ENCODE data around the gene OSBPL6.
"Not testable (repeated sequence)": the region's sequence is repeated elsewhere in the genome, so short reads cannot be mapped to it uniquely, and the experiment has no call there.

OSBPL6 gene

GRCh38 chr2:178403671-178404306 lies 209.5 kb downstream of the OSBPL6 start:
- peak; percentile 20 for DNase-seq (ENCODE audit: low read depth)

GRCh38 chr2:178404368-178404767 lies 210.1 kb downstream of the OSBPL6 start:
- DNase-seq (ENCODE audit: low read depth): peak; percentile 93

- DNase-seq (ENCODE audit: low read depth): no peak
These were observed 214.9 kb downstream of the OSBPL6 start for GRCh38 chr2:178409261-178409660.

- DNase-seq (ENCODE audit: low read depth): no peak
These were observed 217.7 kb downstream of the OSBPL6 start for GRCh38 chr2:178412047-178412446.

- DNase-seq (ENCODE audit: low read depth): not testable (repeated sequence)
These were observed 218.1 kb downstream of the OSBPL6 start for GRCh38 chr2:178412453-178412852.

GRCh38 chr2:178413472-178414265 lies 219.4 kb downstream of the OSBPL6 start:
- DNase-seq (ENCODE audit: low read depth): peak; percentile 86

GRCh38 chr2:178414266-178415247 lies 220.2 kb downstream of the OSBPL6 start:
- DNase-seq (ENCODE audit: low read depth): peak; percentile 97

- DNase-seq (ENCODE audit: low read depth): no peak
These were observed 221.7 kb downstream of the OSBPL6 start for GRCh38 chr2:178415979-178416378.

- no peak for DNase-seq (ENCODE audit: low read depth)
These were observed 223.6 kb downstream of the OSBPL6 start for GRCh38 chr2:178417916-178418315.

- peak; percentile 45 for DNase-seq (ENCODE audit: low read depth)
These were observed 224.1 kb downstream of the OSBPL6 start for GRCh38 chr2:178418426-178418825.

- peak; percentile 45 for DNase-seq (ENCODE audit: low read depth)
These were observed 224.8 kb downstream of the OSBPL6 start for GRCh38 chr2:178419123-178419522.

- DNase-seq (ENCODE audit: low read depth): no peak
These were observed 226.2 kb downstream of the OSBPL6 start for GRCh38 chr2:178420463-178420999.

GRCh38 chr2:178422097-178422496 lies 227.8 kb downstream of the OSBPL6 start:
- no peak for DNase-seq (ENCODE audit: low read depth)

GRCh38 chr2:178423746-178424145 lies 229.4 kb downstream of the OSBPL6 start:
- not testable (repeated sequence) for DNase-seq (ENCODE audit: low read depth)

- DNase-seq (ENCODE audit: low read depth): no peak
These were observed 231.0 kb downstream of the OSBPL6 start for GRCh38 chr2:178425255-178425827.

GRCh38 chr2:178426388-178426787 lies 232.1 kb downstream of the OSBPL6 start:
- no peak for DNase-seq (ENCODE audit: low read depth)

GRCh38 chr2:178427458-178427857 lies 233.1 kb downstream of the OSBPL6 start:
- no peak for DNase-seq (ENCODE audit: low read depth)

GRCh38 chr2:178428396-178428806 lies 234.1 kb downstream of the OSBPL6 start:
- DNase-seq (ENCODE audit: low read depth): no peak

- DNase-seq (ENCODE audit: low read depth): no peak
These were observed 235.0 kb downstream of the OSBPL6 start for GRCh38 chr2:178429336-178429735.

- no peak for DNase-seq (ENCODE audit: low read depth)
These were observed 242.3 kb downstream of the OSBPL6 start for GRCh38 chr2:178436662-178437061.

GRCh38 chr2:178441426-178441825 lies 247.1 kb downstream of the OSBPL6 start:
- no peak for DNase-seq (ENCODE audit: low read depth)
